AG04450 (cell line): ENCODE results near the gene PAQR4. TPM values are rescaled to one million over a fixed set of nuclear protein-coding genes. Genes with fewer than 3 reads are reported as not detected.

ENCODE experiments used
- CTCF ChIA-PET: fragments of 300-600, 350-600 bp; formaldehyde crosslinking; extraction: SDS; loops from one replicate; lab custom pipeline; 2022; ENCODE audit warnings: antibody characterized with exemption, inconsistent platforms; lab: Charles Lee
- POLR2A ChIA-PET: fragments of 350-600 bp; formaldehyde crosslinking; extraction: SDS; loops from one replicate; lab custom pipeline; 2021; ENCODE audit warnings: antibody characterized with exemption, inconsistent platforms; lab: Yijun Ruan, JAX
- DNase-seq: peaks from one replicate; pipeline ENCODE4 v3.0.0-alpha.2; 2011; ENCODE audit warnings: low read depth, low spot score
- H3K27ac ChIP-seq: one replicate; pipeline ENCODE4 v1.5.1; 2012; ENCODE audit warnings: low read depth, low read length, control low read depth
- H3K27me3 ChIP-seq: one replicate; pipeline ENCODE4 v1.6.0; 2012; ENCODE audit warnings: low read length; ENCODE audit not compliant: control insufficient read depth, insufficient read depth
- H3K4me3 ChIP-seq: 2 replicates; pipeline ENCODE4 v1.5.1; 2011; ENCODE audit warnings: mild to moderate bottlenecking, low read depth, low read length, control low read depth
- H3K9me3 ChIP-seq: 2 replicates; pipeline ENCODE4 v1.5.1; 2012; ENCODE audit warnings: low read length; ENCODE audit not compliant: control insufficient read depth, insufficient read depth
- CTCF ChIP-seq: IDR thresholded peaks from 2 replicates; pipeline ENCODE4 v1.5.1; 2011; ENCODE audit warnings: low read depth, low read length, control low read depth, inconsistent platforms
- polyA plus RNA-seq: library from polyadenylated mRNA; depleted of rRNA; stranded (reverse); fragments of >200 nt; gene quantifications from 2 replicates; pipeline ENCODE4 v1.2.3, GENCODE V29; 2011

Gene PAQR4
- polyA plus RNA-seq, 1 experiment, result 1.2 TPM

DNA sequence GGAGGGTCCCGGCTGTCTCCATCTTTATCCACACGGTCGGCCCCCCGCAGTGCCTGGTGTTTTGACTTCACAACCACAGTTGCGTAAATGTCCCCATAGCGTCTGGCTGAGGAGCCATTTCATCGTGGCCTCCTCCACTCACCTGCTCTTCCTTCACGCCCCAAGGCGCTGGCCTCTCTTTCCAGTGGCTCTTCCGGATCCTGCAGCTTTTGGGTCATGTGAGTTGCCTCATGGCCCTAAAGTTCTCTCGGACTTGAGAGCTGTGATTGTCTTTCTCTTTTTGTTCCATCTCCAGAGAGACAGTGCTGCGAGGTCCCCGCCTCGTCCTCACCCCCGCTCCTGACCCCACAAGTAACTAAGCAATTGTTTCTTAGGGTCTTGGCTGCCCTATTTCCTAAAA, 34.7 kb upstream of the PAQR4 start:
- no peaks in the 10 kb centered on the region; the same call in 1 of the 2 replicates for H3K9me3 ChIP-seq
- H3K4me3 ChIP-seq, result no peak overlapping the region
- DNase-seq, result no peak
- H3K27me3 ChIP-seq, result no peaks in the 10 kb centered on the region
- no peak overlapping the region for H3K27ac ChIP-seq
- no peak for TF ChIP-seq CTCF
- ChIA-PET POLR2A (no interaction called here), CTCF (interaction anchor here (1.4 kb wide), 1 partner anchor 7 kb away, joined by 3 read pairs; no protein-coding TSS in a partner anchor)

DNA sequence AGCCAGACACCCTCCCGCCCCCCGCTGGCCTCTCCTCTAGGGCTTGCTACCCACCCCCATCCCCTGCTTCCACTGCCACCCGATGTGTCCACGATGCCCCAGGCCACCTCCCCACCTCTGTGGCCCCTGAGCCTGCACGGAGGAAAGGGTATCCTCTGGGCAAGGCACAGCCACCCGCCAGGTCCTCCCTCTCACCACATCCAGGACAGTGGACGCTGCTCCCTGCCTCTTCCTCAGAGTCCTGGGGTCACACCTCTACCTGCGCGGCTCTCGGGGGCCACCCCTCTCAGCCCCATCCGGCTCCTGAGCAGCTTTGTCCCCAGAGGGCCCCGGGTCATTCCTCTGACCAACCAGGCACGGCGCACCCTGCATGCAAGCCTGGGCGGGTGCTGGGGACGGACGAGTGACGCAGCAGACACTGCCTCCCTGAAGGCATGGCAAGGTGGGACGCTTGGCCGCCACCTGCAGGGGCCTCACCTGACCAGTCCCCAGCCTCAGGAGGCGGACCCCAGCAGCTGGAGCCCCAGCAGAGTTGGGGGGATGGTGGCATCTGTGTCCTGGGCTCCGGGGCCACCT, 32.6 kb upstream of the PAQR4 start:
- ChIA-PET POLR2A (interaction anchor here (0.7 kb wide), 1 partner anchor 97 kb away, joined by 3 read pairs; no protein-coding TSS in a partner anchor), CTCF (no interaction called here)
- Histone ChIP-seq H3K4me3 (no peak overlapping the region), H3K9me3 (no peaks in the 10 kb centered on the region; the same call in 1 of the 2 replicates), H3K27me3 (no peaks in the 10 kb centered on the region), H3K27ac (no peak overlapping the region)
- DNase-seq, result no peak
- no peak for TF ChIP-seq CTCF

DNA sequence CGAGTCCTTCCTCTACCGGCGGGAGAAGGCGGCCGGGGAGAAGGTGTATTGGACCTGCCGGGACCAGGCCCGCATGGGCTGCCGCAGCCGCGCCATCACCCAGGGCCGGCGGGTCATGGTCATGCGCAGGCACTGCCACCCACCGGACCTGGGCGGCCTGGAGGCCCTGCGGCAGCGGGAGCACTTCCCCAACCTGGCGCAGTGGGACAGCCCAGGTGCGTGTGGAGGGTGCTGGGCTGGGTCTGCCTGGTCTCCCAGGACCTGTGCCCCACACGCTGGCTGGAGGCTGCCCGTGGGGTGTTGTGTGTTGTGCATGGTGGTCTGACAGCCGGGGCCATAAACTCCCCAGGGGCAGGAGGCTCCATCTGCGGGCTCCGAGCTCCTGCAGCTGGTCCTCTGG, 32.0 kb upstream of the PAQR4 start:
- no peak for TF ChIP-seq CTCF
- no peak for DNase-seq
- no peak overlapping the region for H3K4me3 ChIP-seq
- ChIA-PET CTCF (no interaction called here), POLR2A (no interaction called here)
- H3K9me3 ChIP-seq, result no peaks in the 10 kb centered on the region; the same call in 1 of the 2 replicates
- H3K27ac ChIP-seq, result no peak overlapping the region
- no peaks in the 10 kb centered on the region for H3K27me3 ChIP-seq

DNA sequence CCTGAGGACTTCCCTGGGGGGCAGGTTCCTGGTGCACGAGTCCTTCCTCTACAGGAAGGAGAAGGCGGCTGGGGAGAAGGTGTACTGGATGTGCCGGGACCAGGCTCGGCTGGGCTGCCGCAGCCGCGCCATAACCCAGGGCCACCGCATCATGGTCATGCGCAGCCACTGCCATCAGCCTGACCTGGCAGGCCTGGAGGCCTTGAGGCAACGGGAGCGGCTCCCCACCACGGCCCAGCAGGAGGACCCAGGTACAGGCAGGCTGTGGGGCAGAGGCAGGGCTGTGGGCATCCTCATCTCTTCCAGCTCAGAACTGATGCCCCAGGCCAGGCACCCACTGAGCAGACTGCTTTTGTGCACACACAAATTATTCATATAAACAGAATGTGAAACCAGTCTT, 30.9 kb upstream of the PAQR4 start:
- Histone ChIP-seq H3K27ac (no peak overlapping the region), H3K9me3 (no peaks in the 10 kb centered on the region; the same call in 1 of the 2 replicates), H3K4me3 (no peak overlapping the region), H3K27me3 (no peaks in the 10 kb centered on the region)
- TF ChIP-seq CTCF, result no peak
- DNase-seq, result no peak
- POLR2A ChIA-PET, result interaction anchor here (0.7 kb wide), 1 partner anchor 24 kb away, joined by 11 read pairs; no protein-coding TSS in a partner anchor
- CTCF ChIA-PET, result interaction anchor here (0.6 kb wide), 1 partner anchor 18 kb away, joined by 5 read pairs; no protein-coding TSS in a partner anchor

DNA sequence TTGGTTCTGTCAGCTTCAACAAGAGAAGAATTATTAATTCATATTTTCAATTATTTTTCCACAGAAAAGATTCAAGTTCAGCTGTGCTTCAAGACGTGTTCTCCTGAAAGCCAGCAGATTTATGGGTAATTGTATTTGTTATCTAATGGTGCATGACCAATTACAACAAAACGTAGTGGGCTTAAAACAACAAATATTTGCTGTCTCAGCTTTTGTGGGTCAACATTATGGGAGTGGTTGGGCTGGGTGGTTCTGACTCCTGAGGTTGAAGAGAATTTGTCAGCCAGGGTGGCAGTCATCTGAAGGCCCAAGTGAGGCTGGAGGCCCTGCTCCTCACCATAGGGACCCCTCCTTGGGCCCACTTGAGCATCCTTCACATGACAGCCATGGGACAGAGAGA, 29.2 kb upstream of the PAQR4 start:
- H3K27ac ChIP-seq, result no peak overlapping the region
- POLR2A ChIA-PET, result no interaction called here
- H3K4me3 ChIP-seq, result no peak overlapping the region
- CTCF ChIA-PET, result interaction anchor here (0.5 to 1.3 kb wide), 4 partner anchors 13 to 22 kb away, joined by 3 to 11 read pairs (median 3); no protein-coding TSS in a partner anchor
- H3K27me3 ChIP-seq, result no peaks in the 10 kb centered on the region
- no peak for TF ChIP-seq CTCF
- no peaks in the 10 kb centered on the region; the same call in 1 of the 2 replicates for H3K9me3 ChIP-seq
- DNase-seq, result no peak
